AG04450 (cell line): Measurements from ENCODE around the gene SLC16A4. TPM values are rescaled to one million over a fixed set of nuclear protein-coding genes. Genes with fewer than 3 reads are reported as not detected.

Experiments
- CTCF ChIA-PET: fragments of 300-600, 350-600 bp; formaldehyde crosslinking; extraction: SDS; loops from one replicate; lab custom pipeline; 2022; ENCODE audit warnings: antibody characterized with exemption, inconsistent platforms; lab: Charles Lee
- POLR2A ChIA-PET: fragments of 350-600 bp; formaldehyde crosslinking; extraction: SDS; loops from one replicate; lab custom pipeline; 2021; ENCODE audit warnings: antibody characterized with exemption, inconsistent platforms; lab: Yijun Ruan, JAX
- DNase-seq: peaks from one replicate; pipeline ENCODE4 v3.0.0-alpha.2; 2011; ENCODE audit warnings: low read depth, low spot score
- H3K27ac ChIP-seq: one replicate; pipeline ENCODE4 v1.5.1; 2012; ENCODE audit warnings: low read depth, low read length, control low read depth
- H3K27me3 ChIP-seq: one replicate; pipeline ENCODE4 v1.6.0; 2012; ENCODE audit warnings: low read length; ENCODE audit not compliant: control insufficient read depth, insufficient read depth
- H3K4me3 ChIP-seq: 2 replicates; pipeline ENCODE4 v1.5.1; 2011; ENCODE audit warnings: mild to moderate bottlenecking, low read depth, low read length, control low read depth
- H3K9me3 ChIP-seq: 2 replicates; pipeline ENCODE4 v1.5.1; 2012; ENCODE audit warnings: low read length; ENCODE audit not compliant: control insufficient read depth, insufficient read depth
- polyA plus RNA-seq: library from polyadenylated mRNA; depleted of rRNA; stranded (reverse); fragments of >200 nt; gene quantifications from 2 replicates; pipeline ENCODE4 v1.2.3, GENCODE V29; 2011
- TF ChIP-seq, protein P1 (sequence below): IDR thresholded peaks from 2 replicates; pipeline ENCODE4 v1.5.1; 2011; ENCODE audit warnings: low read depth, low read length, control low read depth, inconsistent platforms

Gene SLC16A4
- polyA plus RNA-seq, 1 experiment = 98.8 TPM

GRCh38 chr1:110394493-110394820 is 3.6 kb upstream of the SLC16A4 start:
- POLR2A ChIA-PET = interaction anchor here (0.6 to 1.6 kb wide), 2 partner anchors 55 kb away, joined by 4 to 8 read pairs; partner anchors contain the start of gene RBM15
- peaks cover 6% of the 10 kb centered on the region; the same call in 1 of the 2 replicates for H3K9me3 ChIP-seq
- TF ChIP-seq, protein P1, sequence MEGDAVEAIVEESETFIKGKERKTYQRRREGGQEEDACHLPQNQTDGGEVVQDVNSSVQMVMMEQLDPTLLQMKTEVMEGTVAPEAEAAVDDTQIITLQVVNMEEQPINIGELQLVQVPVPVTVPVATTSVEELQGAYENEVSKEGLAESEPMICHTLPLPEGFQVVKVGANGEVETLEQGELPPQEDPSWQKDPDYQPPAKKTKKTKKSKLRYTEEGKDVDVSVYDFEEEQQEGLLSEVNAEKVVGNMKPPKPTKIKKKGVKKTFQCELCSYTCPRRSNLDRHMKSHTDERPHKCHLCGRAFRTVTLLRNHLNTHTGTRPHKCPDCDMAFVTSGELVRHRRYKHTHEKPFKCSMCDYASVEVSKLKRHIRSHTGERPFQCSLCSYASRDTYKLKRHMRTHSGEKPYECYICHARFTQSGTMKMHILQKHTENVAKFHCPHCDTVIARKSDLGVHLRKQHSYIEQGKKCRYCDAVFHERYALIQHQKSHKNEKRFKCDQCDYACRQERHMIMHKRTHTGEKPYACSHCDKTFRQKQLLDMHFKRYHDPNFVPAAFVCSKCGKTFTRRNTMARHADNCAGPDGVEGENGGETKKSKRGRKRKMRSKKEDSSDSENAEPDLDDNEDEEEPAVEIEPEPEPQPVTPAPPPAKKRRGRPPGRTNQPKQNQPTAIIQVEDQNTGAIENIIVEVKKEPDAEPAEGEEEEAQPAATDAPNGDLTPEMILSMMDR = no peak
- peak overlapping the region; percentile 69 for H3K27ac ChIP-seq
- DNase-seq = no peak
- CTCF ChIA-PET = interaction anchor here (1.1 to 1.8 kb wide), 2 partner anchors 18 to 82 kb away, joined by 4 to 8 read pairs; no protein-coding TSS in a partner anchor
- no peaks in the 10 kb centered on the region for H3K27me3 ChIP-seq
- no peak overlapping the region for H3K4me3 ChIP-seq

GRCh38 chr1:110393691-110394492 is 3.1 kb upstream of the SLC16A4 start:
- Histone ChIP-seq H3K9me3 (peaks cover 6% of the 10 kb centered on the region; the same call in 1 of the 2 replicates), H3K4me3 (no peak overlapping the region), H3K27me3 (no peaks in the 10 kb centered on the region), H3K27ac (peak overlapping the region; percentile 69)
- TF ChIP-seq, protein P1 = no peak
- DNase-seq = peak; percentile 62
- ChIA-PET CTCF (interaction anchor here (1.0 to 2.9 kb wide), 6 partner anchors 12 to 190 kb away, joined by 3 to 12 read pairs (median 7); partner anchors contain the start of gene RBM15), POLR2A (interaction anchor here (1.2 to 1.6 kb wide), 2 partner anchors 13 to 55 kb away, joined by 4 to 8 read pairs; partner anchors contain the start of gene RBM15)

- H3K4me3 ChIP-seq = no peak overlapping the region
- TF ChIP-seq, protein P1 = no peak
- no peaks in the 10 kb centered on the region for H3K27me3 ChIP-seq
- peak overlapping the region; percentile 69 for H3K27ac ChIP-seq
- CTCF ChIA-PET = interaction anchor here (1.0 to 2.9 kb wide), 6 partner anchors 13 to 190 kb away, joined by 3 to 12 read pairs (median 7); partner anchors contain the start of gene RBM15
- POLR2A ChIA-PET = interaction anchor here (1.2 to 1.6 kb wide), 2 partner anchors 13 to 54 kb away, joined by 4 to 8 read pairs; partner anchors contain the start of gene RBM15
- peaks cover 6% of the 10 kb centered on the region; the same call in 1 of the 2 replicates for H3K9me3 ChIP-seq
- no peak for DNase-seq
Measured at GRCh38 chr1:110393286-110393685, 2.5 kb upstream of the SLC16A4 start.

DNA sequence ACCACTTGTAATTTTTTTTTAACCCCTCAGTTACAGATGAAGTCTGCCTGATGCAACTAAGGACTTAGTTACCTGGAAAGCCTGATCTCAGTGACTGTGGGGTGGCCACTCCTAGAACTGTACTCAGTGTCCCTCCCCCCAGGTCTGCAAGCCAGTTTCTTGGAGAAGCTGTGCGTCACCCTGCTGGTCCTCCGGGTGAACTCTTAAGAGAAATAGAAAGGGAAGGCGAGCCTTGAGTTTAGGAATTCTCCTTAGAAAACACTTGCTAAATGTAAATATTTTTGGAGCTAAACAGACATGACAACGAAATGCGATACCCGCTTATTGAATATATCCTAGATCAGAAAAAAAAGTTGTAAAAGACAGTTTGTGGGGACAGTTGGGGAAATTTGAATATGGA is 730 bp downstream of the SLC16A4 start:
- CTCF ChIA-PET = interaction anchor here (1.0 to 2.0 kb wide), 2 partner anchors 22 to 77 kb away, joined by 4 to 5 read pairs; no protein-coding TSS in a partner anchor
- TF ChIP-seq, protein P1 = peak; percentile 17; the same call in 1 of the 2 replicates
- no peaks in the 10 kb centered on the region for H3K27me3 ChIP-seq
- H3K27ac ChIP-seq = no peak overlapping the region
- no peaks in the 10 kb centered on the region for H3K9me3 ChIP-seq
- POLR2A ChIA-PET = interaction anchor here (1.4 to 1.5 kb wide), 2 partner anchors 9 to 52 kb away, joined by 3 to 4 read pairs; partner anchors contain the start of gene RBM15
- H3K4me3 ChIP-seq = peak overlapping the region; percentile 57
- no peak for DNase-seq
